Kidney (tissue), 14 donors: ENCODE results near the gene CPED1. TPM values are rescaled to one million over a fixed set of nuclear protein-coding genes. Genes with fewer than 3 reads are reported as not detected.

Experiments
- DNase-seq, 5 donors: peaks; one replicate each; pipeline ENCODE4 v3.0.0-alpha.2; 2013 to 2020
- FAIRE-seq: peaks from 2 replicates; lab custom pipeline; 2012; peaks lifted over from hg19 to GRCh38; lab: Jason Lieb, UNC
- H3K27ac ChIP-seq, 2 donors: one replicate each; pipeline ENCODE4 v1.7.0; 2013; ENCODE audit warnings: low read depth in 2 of 2, low read length in 2 of 2, inconsistent platforms in 1 of 2
- H3K27me3 ChIP-seq: one replicate; pipeline ENCODE4 v1.7.1; 2013; ENCODE audit warnings: low read length, inconsistent platforms; ENCODE audit not compliant: control insufficient read depth, insufficient read depth
- H3K36me3 ChIP-seq, 3 donors: one replicate each; pipeline versions ENCODE4 v1.7.0 to v1.7.1; 2013; ENCODE audit warnings: low read length in 3 of 3, control low read depth in 1 of 3, inconsistent platforms in 1 of 3; ENCODE audit not compliant: insufficient read depth in 3 of 3, control insufficient read depth in 2 of 3
- H3K4me1 ChIP-seq, 3 donors: one replicate each; pipeline versions ENCODE4 v1.7.0 to v1.7.1; 2013; ENCODE audit warnings: low read length in 3 of 3, inconsistent platforms in 1 of 3, low read depth in 1 of 3; ENCODE audit not compliant: control insufficient read depth in 2 of 3, insufficient read depth in 2 of 3
- H3K4me3 ChIP-seq, 3 donors: one replicate each; pipeline versions ENCODE4 v1.7.0 to v1.8.1; 2013; ENCODE audit warnings: low read length in 3 of 3, control low read depth in 1 of 3, inconsistent platforms in 1 of 3
- H3K9ac ChIP-seq, 3 donors: one replicate each; pipeline versions ENCODE4 v1.7.0 to v1.7.1; 2013; ENCODE audit warnings: low read length in 3 of 3, control low read depth in 1 of 3, inconsistent platforms in 1 of 3
- H3K9me3 ChIP-seq, 3 donors: one replicate each; pipeline versions ENCODE4 v1.7.0 to v1.7.1; 2013; ENCODE audit warnings: low read length in 3 of 3, control low read depth in 1 of 3, inconsistent platforms in 1 of 3; ENCODE audit not compliant: control insufficient read depth in 2 of 3, insufficient read depth in 1 of 3
- CTCF ChIP-seq: IDR thresholded peaks from 3 replicates; pipeline ENCODE4 v1.5.1; 2012; ENCODE audit warnings: mild to moderate bottlenecking, moderate library complexity, borderline replicate concordance; ENCODE audit not compliant: insufficient read depth; ENCODE audit errors: extremely low read depth
- intact Hi-C: fragments of 100-400 bp; cut with DNase I; formaldehyde crosslinking; loops from one replicate; pipeline ENCODE4 v1.11.1; 2022
- polyA plus RNA-seq: library from polyadenylated mRNA; stranded (reverse); fragments of 350-450 nt; fragmentation: Illumina TruSeq; extraction: RNeasy Lipid Tissue Mini Kit (QIAGEN cat#74804); gene quantifications from one replicate; pipeline ENCODE4 v1.2.3, GENCODE V29; 2014; ENCODE audit warnings: low read depth, low replicate concordance; ENCODE audit not compliant: insufficient read depth
- total RNA-seq: library from RNA; stranded (reverse); fragmentation: NEBNext Ultra II Directional; extraction: Animal tissue kit (Norgen Biotek cat#: 25700); gene quantifications from one replicate; pipeline ENCODE4 v1.2.1, GENCODE V29; 2021
- donor health status: control.
- donor health status: control.
- donor health status: control.
- donor health status: control.
- donor health status: control.
- donor health status: DM: yes; HTN: yes; CAD: no.
- donor health status: Normal renal cell carcinoma (clear cell type).

The CPED1 gene
- total and polyA plus RNA-seq, 2 donors from 2014 or later, result 2.9 to 16.9 TPM

- Histone ChIP-seq H3K27ac (no peak overlapping the region), H3K36me3 (no peaks in the 10 kb centered on the region), H3K4me1 (no peaks in the 10 kb centered on the region), H3K27me3 (no peaks in the 10 kb centered on the region), H3K9ac (no peak overlapping the region), H3K9me3 (no peaks in the 10 kb centered on the region), H3K4me3 (no peak overlapping the region)
- DNase-seq (no peak), FAIRE-seq (no peak)
- intact Hi-C loops, result no loop called here
- no peak for TF ChIP-seq CTCF
These were observed 175.7 kb downstream of the CPED1 start for GRCh38 chr7:121164247-121164646.

- H3K27ac ChIP-seq, result no peak overlapping the region
- H3K4me3 ChIP-seq, result no peak overlapping the region
- no peak for TF ChIP-seq CTCF
- intact Hi-C loops, result no loop called here
- no peak overlapping the region for H3K9ac ChIP-seq
- no peaks in the 10 kb centered on the region for H3K36me3 ChIP-seq
- H3K27me3 ChIP-seq, result no peaks in the 10 kb centered on the region
- FAIRE-seq, result no peak
- no peaks in the 10 kb centered on the region for H3K4me1 ChIP-seq
- no peaks in the 10 kb centered on the region for H3K9me3 ChIP-seq
- peak in 3 of 5 donors; percentile 11 to 27 (median 19) for DNase-seq
These were observed 178.4 kb downstream of the CPED1 start for GRCh38 chr7:121166916-121167315.

GRCh38 chr7:121167971-121168370, 179.5 kb downstream of the CPED1 start:
- Histone ChIP-seq H3K9me3 (no peaks in the 10 kb centered on the region), H3K4me3 (no peak overlapping the region), H3K36me3 (no peaks in the 10 kb centered on the region), H3K4me1 (no peaks in the 10 kb centered on the region), H3K27me3 (no peaks in the 10 kb centered on the region), H3K9ac (no peak overlapping the region), H3K27ac (no peak overlapping the region)
- FAIRE-seq, result no peak
- intact Hi-C loops, result no loop called here
- no peak for DNase-seq
- no peak for TF ChIP-seq CTCF

GRCh38 chr7:121169469-121169868, 181.0 kb downstream of the CPED1 start:
- H3K27me3 ChIP-seq, result no peaks in the 10 kb centered on the region
- no peak overlapping the region for H3K27ac ChIP-seq
- no peaks in the 10 kb centered on the region for H3K36me3 ChIP-seq
- FAIRE-seq (no peak), DNase-seq (no peak)
- intact Hi-C loops, result no loop called here
- no peaks in the 10 kb centered on the region for H3K4me1 ChIP-seq
- no peak for TF ChIP-seq CTCF
- no peak overlapping the region for H3K4me3 ChIP-seq
- no peak overlapping the region for H3K9ac ChIP-seq
- H3K9me3 ChIP-seq, result no peaks in the 10 kb centered on the region
